Measurements from ENCODE around the gene COLQ.
"Not testable (repeated sequence)": the region's sequence is repeated elsewhere in the genome, so short reads cannot be mapped to it uniquely, and the experiment has no call there.

COLQ gene

DNA sequence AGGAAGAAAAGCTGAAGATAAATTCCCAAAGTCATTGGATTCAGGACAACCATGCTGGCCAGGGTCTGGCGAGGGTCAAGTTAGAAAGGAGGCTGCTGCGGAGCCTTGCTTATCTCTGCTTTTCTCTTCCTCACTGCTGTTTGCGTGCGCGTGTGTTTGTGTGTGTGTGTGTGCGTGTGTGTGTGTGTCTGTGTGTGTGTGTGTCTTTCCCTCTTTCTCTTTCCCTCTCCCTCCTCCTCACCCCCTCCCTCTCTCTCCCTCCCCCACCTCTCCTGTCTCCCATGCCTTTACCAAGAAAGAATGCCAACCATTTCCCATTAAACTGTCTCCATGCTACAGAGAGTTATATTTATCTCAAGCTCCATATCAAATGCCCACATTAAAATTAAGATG lies at the start of gene COLQ:
Gene COLQ (minus strand): TSS at position 134 of the 393 bp plus-strand sequence. CDS start 81 bp downstream, at position 53.
- DNase-seq (ENCODE audit: low read depth in 1 of 2, low spot score in 1 of 2) = no peak

DNA sequence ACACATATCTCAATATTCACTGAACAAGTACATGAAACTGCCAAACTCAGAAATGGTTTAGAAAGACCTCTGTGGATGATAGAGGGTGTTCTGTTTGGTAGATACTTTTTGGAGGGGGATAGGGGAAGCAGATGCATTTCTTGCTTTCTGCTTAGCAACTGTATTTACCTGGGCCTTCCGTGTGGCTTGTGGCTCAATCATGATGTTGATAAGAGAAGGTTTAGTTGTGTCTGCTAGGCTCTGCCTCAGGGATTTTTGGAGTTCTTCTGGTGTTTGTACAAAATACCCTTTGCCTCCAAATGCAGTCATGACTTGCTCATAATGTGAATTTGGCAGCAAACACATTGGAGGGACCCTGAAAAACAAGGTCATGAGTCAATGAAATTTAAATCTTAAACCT lies 41.7 kb upstream of the COLQ start:
- no peak for DNase-seq (ENCODE audit: low read depth in 1 of 2, low spot score in 1 of 2)

DNA sequence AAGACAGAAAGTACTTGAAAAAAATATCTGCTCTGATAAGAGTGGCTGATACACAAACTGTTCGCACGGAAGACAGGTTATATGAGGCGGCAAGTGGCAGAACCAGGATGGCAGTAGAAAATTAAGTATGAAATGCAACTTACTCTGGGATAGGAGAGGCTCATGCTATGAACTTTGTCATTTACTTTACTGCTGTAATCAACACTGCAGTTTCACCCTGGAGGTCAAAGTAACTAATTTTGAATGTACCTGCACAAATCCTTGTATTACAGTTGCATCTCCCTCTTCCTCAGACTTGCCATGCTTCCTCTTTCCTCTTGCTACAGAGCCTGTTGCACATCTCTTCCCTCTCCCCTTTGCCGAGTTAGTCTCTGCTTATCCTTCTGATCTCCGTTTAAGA lies 41.1 kb upstream of the COLQ start:
- DNase-seq (ENCODE audit: low read depth in 1 of 2, low spot score in 1 of 2) = no peak

DNA sequence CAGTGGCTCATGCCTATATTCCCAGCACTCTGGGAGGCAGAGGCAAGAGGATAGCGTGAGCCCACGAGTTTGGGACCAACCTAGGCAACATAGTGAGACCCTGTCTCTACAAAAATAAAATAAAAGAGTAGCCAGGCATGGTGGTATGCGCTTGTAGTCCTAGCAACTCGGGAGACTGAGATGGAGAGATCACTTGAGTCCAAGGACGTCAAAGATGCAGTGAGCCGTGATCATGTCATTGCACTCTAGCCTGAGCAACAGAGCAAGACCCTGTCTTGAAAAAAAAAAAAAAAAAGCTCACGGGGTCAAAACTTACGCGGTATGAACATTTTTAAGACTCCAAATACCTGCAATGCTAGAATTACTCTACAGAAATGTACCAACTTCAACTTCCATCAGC lies 37.1 kb upstream of the COLQ start:
- no peak for DNase-seq (ENCODE audit: low read depth in 1 of 2, low spot score in 1 of 2)

DNA sequence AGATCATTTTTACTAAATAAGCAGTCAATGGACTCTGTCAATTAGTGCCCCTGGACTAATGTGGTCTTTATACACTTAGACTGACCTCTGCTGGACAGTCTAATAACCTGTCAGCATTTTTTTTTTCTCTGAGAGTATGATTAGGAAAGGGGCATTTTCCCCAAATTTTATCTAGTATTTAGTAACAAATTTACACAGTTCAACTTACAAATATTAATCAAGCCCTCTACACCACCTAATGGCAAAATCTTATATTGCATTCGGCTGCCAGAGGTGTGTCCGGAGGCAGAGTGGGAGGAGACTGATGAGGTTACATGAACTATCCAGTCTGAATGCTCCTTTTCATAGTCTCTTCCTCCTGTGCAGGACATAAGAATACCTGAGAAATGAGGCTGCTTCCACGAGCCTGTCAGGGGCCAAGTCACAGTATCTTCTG lies 36.0 kb upstream of the COLQ start:
- DNase-seq (ENCODE audit: low read depth in 1 of 2, low spot score in 1 of 2) = no peak

DNA sequence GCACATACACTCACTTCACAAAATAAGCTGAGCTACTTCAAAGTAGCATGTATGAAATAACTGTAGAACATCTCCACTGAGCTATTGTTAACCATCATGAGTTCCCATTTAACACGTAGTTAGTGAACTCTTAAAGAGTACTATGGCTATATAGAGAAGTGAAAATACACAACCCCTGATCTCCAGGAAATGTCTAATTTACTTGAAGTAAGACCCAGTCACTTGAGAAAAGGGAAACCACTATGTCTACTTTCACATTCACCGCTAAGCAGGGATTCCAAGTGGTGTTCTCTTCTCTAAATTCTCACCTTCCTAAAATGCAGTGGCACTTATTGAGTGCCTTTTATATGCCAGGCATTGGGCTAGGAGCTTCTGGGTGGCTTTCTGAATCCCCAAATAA lies 35.0 kb upstream of the COLQ start:
- no peak for DNase-seq (ENCODE audit: low read depth in 1 of 2, low spot score in 1 of 2)

DNA sequence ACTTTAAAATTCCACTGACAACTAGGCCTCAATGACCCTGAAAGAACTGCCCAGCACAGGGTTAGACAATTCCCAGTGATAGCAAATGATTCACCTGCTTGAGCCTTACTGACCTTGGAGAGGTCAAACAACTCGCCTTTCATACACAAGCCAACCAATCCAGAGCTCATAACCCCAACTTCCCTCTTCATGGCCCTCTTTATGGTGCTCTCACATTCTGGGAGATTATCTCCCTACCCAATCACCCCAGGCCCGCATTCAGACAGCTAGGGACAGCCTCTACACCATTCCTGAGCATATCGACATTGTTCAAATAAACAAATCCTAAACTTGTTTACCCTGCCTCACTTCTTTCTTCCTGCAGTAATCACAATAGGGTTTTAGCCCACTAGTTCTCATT lies 32.2 kb upstream of the COLQ start:
- no peak for DNase-seq (ENCODE audit: low read depth in 1 of 2, low spot score in 1 of 2)

DNA sequence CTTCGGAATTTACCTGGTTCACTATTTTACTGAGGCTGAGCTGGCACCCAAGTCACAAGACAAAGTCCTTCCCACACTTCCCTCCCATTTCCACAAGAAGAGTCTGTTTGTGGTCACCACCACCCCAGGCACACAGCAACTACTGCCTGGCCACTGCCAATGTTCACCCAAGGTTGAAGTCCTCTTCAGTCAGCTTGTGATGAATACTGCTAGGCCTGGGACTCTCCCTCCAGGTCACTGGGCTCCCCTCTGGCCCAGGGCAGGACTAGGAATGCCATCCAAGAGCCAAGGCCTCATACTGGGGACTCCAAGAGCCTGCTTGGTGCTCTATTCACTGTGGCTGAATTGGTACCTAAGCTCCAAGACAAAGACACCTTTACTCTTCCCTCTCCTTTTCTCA lies 30.4 kb upstream of the COLQ start:
- no peak for DNase-seq (ENCODE audit: low read depth in 1 of 2, low spot score in 1 of 2)

DNA sequence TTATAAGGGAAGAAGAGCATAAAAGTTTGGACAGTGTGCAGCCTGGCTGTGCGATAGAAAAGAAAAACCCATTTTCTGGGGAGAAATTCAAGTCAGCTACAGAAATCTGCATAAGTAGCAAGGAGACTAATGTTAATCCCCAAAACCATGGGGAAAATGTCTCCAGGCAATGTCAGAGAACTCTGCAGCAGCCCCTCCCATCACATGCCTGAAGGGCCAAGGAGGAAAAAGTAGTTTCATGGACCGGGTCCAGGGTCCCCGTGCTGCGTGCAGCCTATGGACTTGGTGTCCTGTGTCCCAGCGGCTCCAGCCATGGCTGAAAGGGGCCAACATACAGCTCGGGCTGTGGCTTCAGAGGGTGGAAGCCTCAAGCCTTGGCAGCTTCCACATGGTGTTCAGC lies 28.3 kb upstream of the COLQ start:
- no peak for DNase-seq (ENCODE audit: low read depth in 1 of 2, low spot score in 1 of 2)

DNA sequence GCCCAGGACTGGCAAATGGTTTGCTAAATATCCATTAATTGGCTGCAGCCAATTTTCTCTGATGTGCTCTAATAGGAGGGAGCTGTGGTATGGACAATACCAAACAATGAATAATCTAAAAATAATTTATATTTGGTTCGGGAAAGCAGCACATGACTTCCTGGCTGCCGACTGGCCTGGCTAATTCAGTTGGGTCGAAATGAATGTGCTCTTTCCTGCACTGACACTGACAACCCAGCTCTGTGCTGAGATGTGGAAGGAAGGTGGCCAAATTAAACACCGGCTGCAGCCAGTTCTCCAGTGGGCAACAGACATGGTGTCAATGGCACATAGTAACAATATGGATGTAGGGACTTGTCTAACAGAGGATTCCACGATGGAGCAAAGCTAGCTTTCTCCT lies 21.1 kb upstream of the COLQ start:
- DNase-seq (ENCODE audit: low read depth in 1 of 2, low spot score in 1 of 2) = no peak

DNA sequence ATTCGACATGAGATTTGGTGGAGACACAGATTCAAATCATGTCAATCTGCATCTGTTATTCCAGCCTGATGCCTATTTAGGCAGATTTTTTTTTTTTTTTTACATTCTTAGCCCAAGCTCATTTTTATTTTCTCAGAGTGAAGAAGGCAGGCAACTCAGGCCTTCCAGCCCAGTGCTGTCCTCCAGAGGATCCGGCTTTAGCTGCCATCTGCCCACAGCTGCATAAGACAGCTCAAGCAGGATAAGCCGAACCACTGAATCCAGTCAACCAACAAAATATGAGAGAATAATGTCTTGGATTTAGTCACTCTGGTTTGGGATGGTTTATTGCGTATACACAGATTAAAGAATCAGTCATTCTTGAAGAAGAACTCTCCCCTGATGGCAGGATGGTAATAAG lies 19.9 kb upstream of the COLQ start:
- DNase-seq (ENCODE audit: low read depth in 1 of 2, low spot score in 1 of 2) = no peak

DNA sequence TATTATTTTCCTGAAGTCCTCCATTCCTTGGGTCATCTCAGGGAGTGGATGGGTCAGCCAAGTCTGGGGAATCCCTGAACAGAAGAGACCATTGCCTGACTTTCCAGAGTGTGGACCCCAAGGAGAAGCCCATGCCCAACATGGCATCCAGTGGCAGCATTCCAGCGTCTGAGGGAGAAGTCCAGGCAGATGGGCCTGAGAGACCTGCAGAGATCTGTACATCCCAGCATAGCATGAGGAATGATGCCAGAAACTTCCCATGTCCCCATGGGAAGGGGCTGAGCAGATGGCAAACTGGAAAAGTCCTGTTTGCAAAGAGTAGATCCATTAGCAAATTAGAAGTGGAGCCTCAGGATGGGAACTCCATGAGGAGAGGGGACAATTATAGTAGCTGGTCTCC lies 17.6 kb upstream of the COLQ start:
- no peak for DNase-seq (ENCODE audit: low read depth in 1 of 2, low spot score in 1 of 2)

DNA sequence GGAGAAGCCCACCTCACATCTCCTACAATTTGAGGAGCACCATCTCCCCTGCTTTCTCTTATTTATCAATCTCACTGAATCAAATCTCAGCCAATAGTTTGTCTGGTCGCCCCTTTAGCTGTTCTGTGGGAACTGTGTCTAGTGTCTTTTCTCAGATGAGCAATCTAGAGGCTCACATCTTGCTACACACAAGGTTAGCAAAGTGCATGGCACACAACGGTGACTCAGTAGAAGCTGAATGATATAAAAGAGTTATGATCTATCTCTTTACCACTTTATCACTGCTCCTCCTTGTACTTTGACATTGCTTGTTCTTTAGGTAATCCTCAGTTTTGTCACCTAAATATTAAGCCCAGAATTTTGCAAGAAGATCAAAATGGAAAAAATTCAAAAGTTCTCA lies 16.8 kb upstream of the COLQ start:
- no peak for DNase-seq (ENCODE audit: low read depth in 1 of 2, low spot score in 1 of 2)

DNA sequence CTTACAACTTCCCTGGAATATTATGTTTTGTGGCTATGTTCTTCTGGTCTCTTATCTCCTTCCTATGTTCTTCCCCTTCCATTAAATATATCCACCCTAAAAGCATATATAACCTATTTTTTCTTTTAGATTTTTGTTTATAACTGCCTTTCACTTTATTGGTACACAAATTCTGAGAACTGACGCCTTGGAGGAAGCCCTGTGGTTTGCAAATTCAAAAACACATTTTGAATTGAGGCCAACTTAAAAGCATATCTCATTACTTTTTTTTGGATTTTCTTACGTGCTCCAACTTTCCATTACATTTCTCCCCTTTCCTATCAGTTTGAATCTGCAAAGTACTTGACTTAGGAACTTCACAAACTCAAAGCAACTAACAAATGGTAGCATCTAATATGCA lies 15.3 kb upstream of the COLQ start:
- no peak for DNase-seq (ENCODE audit: low read depth in 1 of 2, low spot score in 1 of 2)

DNA sequence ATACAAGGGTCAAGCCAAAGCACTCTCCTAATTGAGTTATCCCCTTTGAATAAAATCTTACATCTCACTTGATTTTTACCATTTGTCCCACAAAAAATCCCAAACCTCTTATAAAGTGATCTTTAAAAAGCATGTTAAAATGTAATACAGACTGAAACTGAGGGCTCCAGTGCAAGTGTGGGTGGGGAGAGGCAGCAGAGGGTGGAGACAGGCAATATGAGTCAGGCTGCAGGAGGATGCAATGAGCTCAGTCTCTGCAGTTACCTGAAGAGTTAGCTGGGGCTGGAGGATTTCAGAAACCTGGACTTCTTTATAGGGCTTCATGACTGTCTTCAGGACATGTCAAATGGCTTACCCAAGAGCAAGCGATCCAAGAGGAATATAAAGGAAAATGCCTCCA lies 14.2 kb upstream of the COLQ start:
- DNase-seq (ENCODE audit: low read depth in 1 of 2, low spot score in 1 of 2) = peak in 1 of 2 donors; percentile 19

DNA sequence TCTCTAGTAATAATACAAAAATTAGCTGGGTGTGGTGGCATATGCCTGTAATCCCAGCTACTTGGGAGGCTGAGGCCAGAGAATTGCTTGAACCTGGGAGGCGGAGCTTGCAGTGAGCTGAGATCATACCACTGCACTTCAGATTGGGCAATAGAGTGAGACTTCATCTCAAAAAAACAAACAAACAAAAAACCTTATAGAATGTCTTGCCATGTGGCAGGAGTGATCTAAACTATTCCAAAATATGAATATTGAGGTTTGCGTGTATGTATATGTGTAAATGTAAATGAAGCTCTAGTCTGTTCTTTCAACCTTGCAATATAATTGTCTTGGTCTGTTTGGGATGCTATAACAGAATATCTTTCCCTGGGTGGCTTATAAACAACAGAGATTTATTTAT lies 11.1 kb upstream of the COLQ start:
- DNase-seq (ENCODE audit: low read depth in 1 of 2, low spot score in 1 of 2) = not testable (repeated sequence)

DNA sequence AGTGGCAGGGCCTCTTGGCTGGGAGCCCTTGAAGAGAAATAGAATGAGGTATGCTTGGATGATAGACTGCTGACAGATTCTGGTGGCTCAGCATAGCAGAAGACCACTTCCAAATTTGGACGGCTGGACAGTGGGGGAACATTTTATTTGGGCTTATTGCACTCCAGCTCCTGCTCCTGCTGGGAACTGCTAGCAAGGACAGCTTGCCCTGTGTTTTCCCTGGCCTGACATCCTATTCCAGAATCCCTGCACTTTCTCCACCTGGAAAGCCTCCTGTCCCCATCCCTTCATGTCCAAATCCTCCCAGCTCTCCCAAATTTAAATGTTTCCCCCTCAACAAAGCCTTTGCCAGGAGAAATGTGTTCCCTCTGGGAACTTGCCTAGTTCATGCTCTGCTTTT lies 9.8 kb upstream of the COLQ start:
- no peak for DNase-seq (ENCODE audit: low read depth in 1 of 2, low spot score in 1 of 2)

DNA sequence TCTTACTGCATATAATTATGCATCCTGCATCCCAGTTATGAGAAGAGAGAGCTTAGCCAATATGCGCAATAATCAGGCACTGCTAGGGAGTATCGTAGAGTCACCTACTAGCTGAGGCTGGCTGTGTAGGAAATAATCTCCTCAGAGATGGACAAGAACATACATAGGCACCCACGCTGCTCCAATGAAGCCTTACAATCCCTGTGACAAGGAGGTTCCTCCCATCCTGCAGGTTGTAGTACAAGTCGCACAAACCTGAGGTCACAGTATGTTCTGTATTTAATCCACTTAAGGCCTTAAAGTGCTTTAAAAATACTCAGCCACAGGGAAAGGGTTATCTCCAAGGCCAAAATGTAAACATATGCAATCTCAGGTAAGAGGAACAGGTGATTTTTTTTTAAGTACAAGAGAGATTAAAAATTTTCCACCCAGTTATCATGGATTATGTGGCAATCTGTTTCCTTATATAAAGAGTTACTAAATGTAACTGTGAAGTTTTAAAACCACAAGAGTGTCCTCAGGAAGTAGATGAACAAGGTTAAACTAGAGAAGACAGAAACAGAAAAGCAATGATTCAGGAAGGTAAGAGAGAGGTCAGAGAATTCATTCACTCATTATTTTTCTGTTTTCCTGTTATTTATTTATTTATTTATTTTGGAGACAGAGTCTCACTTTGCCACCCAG lies 7.5 kb upstream of the COLQ start:
- DNase-seq (ENCODE audit: low read depth in 1 of 2, low spot score in 1 of 2) = no peak

DNA sequence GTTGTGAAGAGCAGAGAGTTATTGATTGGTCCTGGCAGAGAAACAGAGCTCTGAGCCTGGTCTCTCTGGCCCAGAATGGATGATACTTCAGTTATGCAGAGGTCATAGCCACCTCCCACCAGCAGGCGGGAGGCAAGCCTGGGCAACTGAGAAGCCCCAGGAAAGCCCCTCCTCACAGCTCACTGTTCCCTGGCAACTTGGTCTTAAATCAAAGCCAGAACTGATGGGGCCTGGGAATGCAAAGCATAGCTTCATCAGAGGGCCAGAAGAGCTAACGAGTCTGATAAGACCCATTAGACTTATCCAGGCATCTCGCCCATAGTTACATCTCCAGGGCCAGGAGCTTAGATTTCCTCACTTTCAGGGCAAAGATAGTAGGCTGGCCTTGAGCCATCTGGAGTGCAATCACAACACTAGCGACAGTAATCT lies 5.5 kb upstream of the COLQ start:
- DNase-seq (ENCODE audit: low read depth in 1 of 2, low spot score in 1 of 2) = no peak

DNA sequence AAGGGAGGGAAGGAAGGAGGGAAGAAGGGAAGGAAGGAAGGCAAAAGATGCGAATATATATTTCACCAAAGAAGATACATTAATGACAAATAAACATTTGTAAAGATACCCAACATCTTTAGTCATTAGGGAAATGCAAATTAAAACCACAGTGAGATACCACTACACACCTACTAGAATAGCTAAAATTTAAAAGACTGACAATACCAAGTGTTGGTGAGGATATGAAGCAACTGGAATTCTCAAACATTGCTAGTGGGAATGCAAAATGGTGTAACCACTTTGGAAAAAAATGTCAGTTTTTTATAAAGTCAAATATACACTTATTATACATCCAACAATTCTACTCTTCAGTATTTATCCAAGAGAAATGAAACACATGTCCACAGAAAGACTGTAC lies 4.3 kb upstream of the COLQ start:
- no peak for DNase-seq (ENCODE audit: low read depth in 1 of 2, low spot score in 1 of 2)

DNA sequence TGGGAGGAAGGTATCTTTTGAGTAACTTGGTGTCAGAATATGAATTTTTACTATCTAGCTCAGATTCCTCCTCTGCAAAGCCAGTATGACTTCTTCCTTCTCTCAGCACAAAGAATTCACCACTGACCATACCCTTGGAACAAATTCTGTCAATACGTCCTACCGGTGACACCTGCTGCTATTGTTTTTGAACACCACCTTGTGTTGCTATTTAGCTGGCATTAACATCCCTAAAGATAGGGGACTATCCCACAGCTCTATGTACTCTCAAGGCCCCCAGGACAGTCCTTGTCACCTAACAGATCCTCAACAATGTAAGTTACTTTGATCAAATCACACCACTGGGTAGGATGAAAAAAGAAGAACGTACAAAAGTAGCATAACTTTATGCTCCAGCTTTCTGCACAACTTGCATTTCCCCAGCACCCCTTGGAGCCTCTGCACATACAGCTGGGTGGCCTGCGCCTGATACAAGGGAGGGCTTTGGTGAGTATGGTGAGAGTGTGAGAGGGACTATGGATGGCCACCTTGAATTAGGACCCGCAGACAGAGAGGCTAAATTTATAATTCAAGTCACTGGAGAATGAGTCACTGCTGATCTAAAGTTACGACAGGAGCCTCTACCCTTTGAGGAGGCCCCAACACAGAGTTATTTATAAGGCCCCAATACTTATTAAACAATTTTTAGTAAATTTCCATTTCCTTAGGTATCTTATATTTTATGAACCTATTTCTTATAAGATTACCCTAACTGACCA lies 2.3 kb upstream of the COLQ start:
- DNase-seq (ENCODE audit: low read depth in 1 of 2, low spot score in 1 of 2) = no peak

DNA sequence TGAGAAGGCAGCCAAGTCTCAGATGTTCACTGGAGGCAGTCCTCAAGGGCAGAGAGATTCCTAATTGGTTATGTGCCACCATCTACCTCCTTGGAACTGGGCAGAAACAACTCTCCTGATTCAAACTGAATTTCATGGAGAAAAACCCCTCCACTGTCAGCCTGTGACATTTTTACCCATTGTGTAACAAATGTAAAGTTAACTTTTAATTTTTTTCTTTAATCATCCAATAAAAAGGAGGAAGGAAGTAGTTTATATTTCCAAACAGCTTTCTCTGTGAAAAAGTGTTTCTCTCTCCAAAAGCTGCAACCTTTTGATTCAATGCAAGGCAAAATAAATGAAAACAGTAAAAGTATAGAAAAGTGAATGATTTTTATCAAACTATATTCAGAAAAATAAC lies 510 bp upstream of the COLQ start:
- no peak for DNase-seq (ENCODE audit: low read depth in 1 of 2, low spot score in 1 of 2)

Data from stimulated activated CD4-positive, alpha-beta T cell treated with anti-CD3 and anti-CD28 coated beads, Interleukin-15, amount 100 ng/mL, for 1 hour (primary cell).